ENCODE measurements around the gene C17orf113.
"Not testable (repeated sequence)": the region's sequence is repeated elsewhere in the genome, so short reads cannot be mapped to it uniquely, and the experiment has no call there.

DNA sequence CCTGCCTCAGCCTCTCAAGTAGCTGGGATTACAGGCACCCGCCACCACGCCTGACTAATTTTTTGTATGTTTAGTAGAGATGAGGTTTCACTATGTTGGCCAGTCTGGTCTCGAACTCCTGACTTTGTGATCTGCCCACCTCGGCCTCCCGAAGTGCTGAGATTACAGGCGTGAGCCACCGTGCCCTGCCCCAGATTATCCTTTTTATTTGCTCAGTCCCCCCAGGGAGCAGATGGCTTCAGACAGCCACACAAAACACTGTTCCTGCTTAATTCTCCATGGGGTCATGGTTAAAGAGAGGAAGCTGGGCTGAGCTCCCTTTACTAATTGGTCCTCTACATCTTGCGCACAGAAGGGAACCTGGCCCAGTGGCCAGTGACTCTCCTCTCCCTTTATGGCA lies 29.6 kb downstream of the C17orf113 start:
- TF ChIP-seq, protein P1, sequence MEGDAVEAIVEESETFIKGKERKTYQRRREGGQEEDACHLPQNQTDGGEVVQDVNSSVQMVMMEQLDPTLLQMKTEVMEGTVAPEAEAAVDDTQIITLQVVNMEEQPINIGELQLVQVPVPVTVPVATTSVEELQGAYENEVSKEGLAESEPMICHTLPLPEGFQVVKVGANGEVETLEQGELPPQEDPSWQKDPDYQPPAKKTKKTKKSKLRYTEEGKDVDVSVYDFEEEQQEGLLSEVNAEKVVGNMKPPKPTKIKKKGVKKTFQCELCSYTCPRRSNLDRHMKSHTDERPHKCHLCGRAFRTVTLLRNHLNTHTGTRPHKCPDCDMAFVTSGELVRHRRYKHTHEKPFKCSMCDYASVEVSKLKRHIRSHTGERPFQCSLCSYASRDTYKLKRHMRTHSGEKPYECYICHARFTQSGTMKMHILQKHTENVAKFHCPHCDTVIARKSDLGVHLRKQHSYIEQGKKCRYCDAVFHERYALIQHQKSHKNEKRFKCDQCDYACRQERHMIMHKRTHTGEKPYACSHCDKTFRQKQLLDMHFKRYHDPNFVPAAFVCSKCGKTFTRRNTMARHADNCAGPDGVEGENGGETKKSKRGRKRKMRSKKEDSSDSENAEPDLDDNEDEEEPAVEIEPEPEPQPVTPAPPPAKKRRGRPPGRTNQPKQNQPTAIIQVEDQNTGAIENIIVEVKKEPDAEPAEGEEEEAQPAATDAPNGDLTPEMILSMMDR (IDR thresholded peaks at IDR 0.05): not testable (repeated sequence)
- TF ChIP-seq POLR2A, EP300 (IDR thresholded peaks at IDR 0.05): not testable (repeated sequence)
